ENCODE results near the gene FAF1. TPM values are rescaled to one million over a fixed set of nuclear protein-coding genes. Genes with fewer than 3 reads are reported as not detected.

The FAF1 gene
- total and polyA plus RNA-seq, 2 of the 8 experiments (the other 6 are each of a cell fraction or from before 2014, with no cell fraction given), result 10.8 to 65.9 TPM

GRCh38 chr1:50703240-50703639, 256.8 kb downstream of the FAF1 start:
- ChIA-PET CTCF (ENCODE audit: partially characterized antibody) (interaction anchor here (0.6 to 7.9 kb wide), 14 partner anchors 10 to 335 kb away, joined by 3 to 87 read pairs (median 3); no protein-coding TSS in a partner anchor), POLR2A (ENCODE audit: partially characterized antibody) (no interaction called here)
- peak overlapping the region; percentile 36; the same call in 1 of the 2 replicates for H3K18ac ChIP-seq (ENCODE audit: extremely low read depth, low read length)
- no peak overlapping the region for H2AK5ac ChIP-seq (ENCODE audit: low read depth, low read length)
- no peaks in the 10 kb centered on the region for H3K9me3 ChIP-seq (ENCODE audit: insufficient read depth in 2 of 2, low read depth in 1 of 2, low read length in 1 of 2)
- no peak overlapping the region for H3K14ac ChIP-seq (ENCODE audit: insufficient read length)
- H3K27me3 ChIP-seq (replicated peaks in 1 of 4; ENCODE audit: control insufficient read depth in 3 of 4, extremely low read depth in 1 of 4, insufficient read depth in 3 of 4, low read length in 3 of 4), result no peaks in the 10 kb centered on the region
- no peaks in the 10 kb centered on the region for H4K20me1 ChIP-seq (replicated peaks in 1 of 2; ENCODE audit: control insufficient read depth in 1 of 2, insufficient read depth in 2 of 2, low read length in 2 of 2)
- H2BK20ac ChIP-seq (ENCODE audit: low read length), result no peak overlapping the region
- DNase-seq (ENCODE audit: low read depth in 1 of 2, low spot score in 2 of 2) (no peak), FAIRE-seq (no peak)
- H2BK15ac ChIP-seq (ENCODE audit: low read length), result no peak overlapping the region
- H3K79me1 ChIP-seq (ENCODE audit: low read depth, low read length), result no peaks in the 10 kb centered on the region
- no peak overlapping the region for H3K4ac ChIP-seq (replicated peaks; ENCODE audit: insufficient read length, low read depth, low read length)
- no peak overlapping the region for H4K5ac ChIP-seq (ENCODE audit: insufficient read length, low read depth, low read length)
- no peak overlapping the region for H3K4me2 ChIP-seq (ENCODE audit: insufficient read depth in 1 of 2, low read depth in 2 of 2, low read length in 2 of 2)
- no peak overlapping the region for H2BK12ac ChIP-seq (ENCODE audit: low read depth, low read length)
- H2BK5ac ChIP-seq (ENCODE audit: low read depth, low read length), result no peak overlapping the region
- no peaks in the 10 kb centered on the region for H3K23me2 ChIP-seq (ENCODE audit: low read depth, low read length)
- H4K91ac ChIP-seq (replicated peaks; ENCODE audit: insufficient read length, low read length), result no peak overlapping the region
- H3K4me1 ChIP-seq (replicated peaks in 1 of 4; ENCODE audit: control insufficient read depth in 3 of 4, insufficient read depth in 4 of 4, low read length in 3 of 4), result peaks cover 0 to 29% (median 4%) of the 10 kb centered on the region in 4 experiments; a peak in 4 of 7 replicates
- no peak overlapping the region for H3K23ac ChIP-seq (ENCODE audit: insufficient read length)
- no peaks in the 10 kb centered on the region for H3K79me2 ChIP-seq (ENCODE audit: control insufficient read depth in 1 of 2, insufficient read depth in 2 of 2, low read length in 2 of 2)
- H3K4me3 ChIP-seq (ENCODE audit: extremely low read depth in 1 of 4, insufficient read depth in 2 of 4, low read depth in 3 of 4, low read length in 4 of 4), result no peak overlapping the region
- H2BK120ac ChIP-seq (replicated peaks; ENCODE audit: low read depth, low read length), result no peak overlapping the region
- H2AFZ ChIP-seq (ENCODE audit: low read length), result no peak overlapping the region
- no peaks in the 10 kb centered on the region for H3K36me3 ChIP-seq (ENCODE audit: control insufficient read depth in 2 of 4, insufficient read depth in 4 of 4, low read length in 3 of 4)
- no peak overlapping the region for H3K56ac ChIP-seq (replicated peaks; ENCODE audit: insufficient read length, low read depth, low read length)
- H3K27ac ChIP-seq (ENCODE audit: low read depth, low read length), result no peak overlapping the region
- H4K8ac ChIP-seq (ENCODE audit: extremely low read depth, insufficient read depth, low read length), result no peak overlapping the region
- H3K9ac ChIP-seq (replicated peaks in 1 of 4; ENCODE audit: extremely low read depth in 1 of 4, low read depth in 3 of 4, low read length in 3 of 4), result no peak overlapping the region; a peak in 1 of 7 replicates
- no peak for TF ChIP-seq HDAC6 (IDR thresholded peaks at IDR 0.05; ENCODE audit: low read depth, low read length)

Data from H1 (cell line).